ENCODE results near the gene TNNT3. TPM values are rescaled to one million over a fixed set of nuclear protein-coding genes. Genes with fewer than 3 reads are reported as not detected.

The TNNT3 gene
- total RNA-seq, 1 donor from 2014 or later: 3.5 TPM

GRCh38 chr11:1959786-1960185, 40.3 kb downstream of the TNNT3 start:
- POLR2A ChIA-PET: no interaction called here
- intact Hi-C loops (cut with micrococcal nuclease): no loop called here
- no peak for TF ChIP-seq CTCF (IDR thresholded peaks at IDR 0.05)
- no peaks in the 10 kb centered on the region for H3K9me3 Mint-ChIP-seq
- DNase-seq: no peak
- CTCF ChIA-PET: interaction anchor here (1.7 kb wide), 1 partner anchor 266 kb away, joined by 4 read pairs; no protein-coding TSS in a partner anchor
- no peaks in the 10 kb centered on the region for H3K27me3 Mint-ChIP-seq
- H3K27ac Mint-ChIP-seq: no peak overlapping the region
- ATAC-seq (ENCODE audit: low read depth): no peak
- no peaks in the 10 kb centered on the region for H3K4me1 Mint-ChIP-seq
- H3K36me3 Mint-ChIP-seq (ENCODE audit: low read depth): no peaks in the 10 kb centered on the region
- no peak overlapping the region for H3K4me3 Mint-ChIP-seq

DNA sequence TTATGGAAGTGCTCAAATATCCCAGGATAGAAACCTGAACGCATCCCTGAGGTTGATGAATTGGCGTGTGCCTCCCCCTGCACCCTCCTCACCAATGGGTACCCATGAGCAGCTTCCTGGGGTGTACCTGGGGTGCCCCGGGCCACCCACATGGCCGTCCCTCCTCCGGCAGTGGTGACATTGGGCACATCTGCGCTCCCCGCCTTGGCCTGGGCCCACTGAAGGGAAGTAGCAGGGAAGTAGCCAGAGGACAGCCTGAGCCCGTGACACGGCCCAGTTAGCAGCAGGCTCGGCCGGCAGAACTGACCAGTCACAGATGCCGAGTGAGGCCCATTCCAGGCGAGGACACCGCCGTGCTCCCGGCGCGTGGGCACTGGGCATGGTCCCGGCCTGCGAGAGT, 44.4 kb downstream of the TNNT3 start:
- no peak for DNase-seq
- no peaks in the 10 kb centered on the region for H3K36me3 Mint-ChIP-seq (ENCODE audit: low read depth)
- no peak for ATAC-seq (ENCODE audit: low read depth)
- TF ChIP-seq CTCF (IDR thresholded peaks at IDR 0.05): no peak
- H3K27ac Mint-ChIP-seq: no peak overlapping the region
- no peaks in the 10 kb centered on the region for H3K4me1 Mint-ChIP-seq
- H3K4me3 Mint-ChIP-seq: no peak overlapping the region
- CTCF ChIA-PET: no interaction called here
- intact Hi-C loops (cut with micrococcal nuclease): no loop called here
- POLR2A ChIA-PET: no interaction called here
- no peaks in the 10 kb centered on the region for H3K9me3 Mint-ChIP-seq
- no peaks in the 10 kb centered on the region for H3K27me3 Mint-ChIP-seq

GRCh38 chr11:1964348-1964747, 44.8 kb downstream of the TNNT3 start:
- ChIA-PET CTCF (interaction anchor here (1.0 kb wide), 1 partner anchor 187 kb away, joined by 3 read pairs; no protein-coding TSS in a partner anchor), POLR2A (no interaction called here)
- no peaks in the 10 kb centered on the region for H3K9me3 Mint-ChIP-seq
- ATAC-seq (ENCODE audit: low read depth) (no peak), DNase-seq (no peak)
- no peaks in the 10 kb centered on the region for H3K4me1 Mint-ChIP-seq
- H3K4me3 Mint-ChIP-seq: no peak overlapping the region
- intact Hi-C loops (cut with micrococcal nuclease): no loop called here
- TF ChIP-seq CTCF (IDR thresholded peaks at IDR 0.05): no peak
- no peaks in the 10 kb centered on the region for H3K36me3 Mint-ChIP-seq (ENCODE audit: low read depth)
- no peaks in the 10 kb centered on the region for H3K27me3 Mint-ChIP-seq
- H3K27ac Mint-ChIP-seq: no peak overlapping the region

DNA sequence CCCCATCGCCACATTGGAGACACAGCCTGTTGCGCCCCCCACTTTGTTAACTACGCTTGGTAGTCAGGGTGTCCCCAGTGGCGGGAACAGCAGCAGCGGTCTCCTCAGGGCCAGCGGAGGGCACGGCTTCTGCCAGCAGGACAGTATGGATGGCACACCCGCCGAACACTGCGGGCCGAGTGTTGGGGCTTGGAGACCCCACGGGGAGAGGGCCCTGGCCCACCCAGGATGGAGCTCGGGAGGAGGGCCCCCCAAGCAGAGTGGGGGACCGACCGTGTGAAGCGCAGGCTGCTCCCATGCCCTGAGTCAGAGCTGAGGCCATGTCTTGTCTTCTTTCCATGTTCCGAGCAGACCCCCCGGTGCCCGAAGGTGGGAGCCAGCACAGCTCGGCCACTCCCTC, 45.5 kb downstream of the TNNT3 start:
- DNase-seq (no peak), ATAC-seq (ENCODE audit: low read depth) (no peak)
- intact Hi-C loops (cut with micrococcal nuclease): no loop called here
- ChIA-PET POLR2A (no interaction called here), CTCF (interaction anchor here (1.0 kb wide), 1 partner anchor 187 kb away, joined by 3 read pairs; no protein-coding TSS in a partner anchor)
- no peaks in the 10 kb centered on the region for H3K27me3 Mint-ChIP-seq
- no peaks in the 10 kb centered on the region for H3K36me3 Mint-ChIP-seq (ENCODE audit: low read depth)
- no peaks in the 10 kb centered on the region for H3K9me3 Mint-ChIP-seq
- H3K4me3 Mint-ChIP-seq: no peak overlapping the region
- no peak for TF ChIP-seq CTCF (IDR thresholded peaks at IDR 0.05)
- no peak overlapping the region for H3K27ac Mint-ChIP-seq
- H3K4me1 Mint-ChIP-seq: no peaks in the 10 kb centered on the region

DNA sequence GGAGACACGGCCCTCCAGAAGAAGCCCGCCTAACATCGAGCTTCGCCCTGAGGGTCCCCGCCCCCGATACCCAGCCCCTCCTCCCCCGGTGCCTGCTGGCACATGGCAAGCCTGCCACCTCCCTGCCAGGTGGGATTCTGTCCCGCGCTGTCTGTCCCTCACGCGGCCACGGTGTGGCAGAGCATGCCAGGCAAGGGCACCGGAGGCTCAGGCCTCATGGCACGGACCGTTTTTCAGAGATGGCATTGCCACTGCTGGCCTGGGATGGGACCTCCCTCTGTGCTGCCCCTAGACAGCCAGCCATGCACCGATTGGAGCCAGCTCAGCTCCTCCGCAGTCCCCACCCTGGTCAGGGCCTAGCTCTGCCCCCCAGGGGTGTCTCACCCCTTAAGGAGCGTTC, 47.0 kb downstream of the TNNT3 start:
- ChIA-PET POLR2A (no interaction called here), CTCF (no interaction called here)
- intact Hi-C loops (cut with micrococcal nuclease): no loop called here
- Mint-ChIP-seq H3K36me3 (ENCODE audit: low read depth) (no peaks in the 10 kb centered on the region), H3K4me3 (no peak overlapping the region), H3K9me3 (no peaks in the 10 kb centered on the region), H3K27ac (no peak overlapping the region), H3K4me1 (no peaks in the 10 kb centered on the region), H3K27me3 (no peaks in the 10 kb centered on the region)
- TF ChIP-seq CTCF (IDR thresholded peaks at IDR 0.05): no peak
- no peak for DNase-seq
- ATAC-seq (ENCODE audit: low read depth): no peak

All from activated B cell treated with CpG ODN at 0.5 μM for 24 hours (primary cell).